ENCODE measurements around the gene STK25.
"Not testable (repeated sequence)": the region's sequence is repeated elsewhere in the genome, so short reads cannot be mapped to it uniquely, and the experiment has no call there.

The STK25 gene

DNA sequence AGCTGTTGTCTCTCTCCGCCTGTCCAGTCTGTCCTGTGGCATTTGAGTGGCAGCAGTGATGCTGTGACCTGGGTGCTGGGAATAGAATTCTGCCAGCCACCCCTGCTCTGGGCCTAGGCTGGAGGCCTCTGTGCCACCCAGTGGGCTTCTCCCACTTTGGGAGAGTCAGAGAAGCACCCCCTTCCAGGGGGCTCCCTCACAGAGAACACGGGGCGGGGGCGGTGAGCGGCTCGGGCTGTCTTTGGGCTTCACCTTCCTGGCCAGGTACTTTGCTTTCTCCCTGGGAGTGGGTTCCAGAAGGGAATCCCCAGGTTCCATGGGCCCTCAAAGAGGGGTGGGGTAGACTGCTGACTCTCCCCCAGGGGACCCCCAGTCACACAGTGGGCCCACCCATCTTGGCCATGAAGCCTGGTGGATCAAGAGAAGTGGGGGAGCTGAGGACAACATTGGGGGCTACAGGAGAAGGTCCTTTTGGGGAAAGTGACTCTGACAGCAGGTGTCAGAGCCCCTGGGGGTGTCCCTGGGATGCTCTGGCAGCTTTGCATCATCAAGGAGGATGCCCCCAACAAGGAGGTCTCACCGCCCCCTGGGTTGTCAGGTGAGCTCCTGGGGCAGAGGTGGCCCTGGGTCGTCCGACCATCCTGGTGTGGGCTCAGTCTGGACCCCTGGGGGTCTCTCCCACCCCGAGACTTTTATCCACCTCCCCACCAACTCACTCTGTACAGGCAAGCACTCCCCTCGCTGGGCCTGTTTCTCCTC lies 31.4 kb upstream of the STK25 start:
- DNase-seq: no peak

DNA sequence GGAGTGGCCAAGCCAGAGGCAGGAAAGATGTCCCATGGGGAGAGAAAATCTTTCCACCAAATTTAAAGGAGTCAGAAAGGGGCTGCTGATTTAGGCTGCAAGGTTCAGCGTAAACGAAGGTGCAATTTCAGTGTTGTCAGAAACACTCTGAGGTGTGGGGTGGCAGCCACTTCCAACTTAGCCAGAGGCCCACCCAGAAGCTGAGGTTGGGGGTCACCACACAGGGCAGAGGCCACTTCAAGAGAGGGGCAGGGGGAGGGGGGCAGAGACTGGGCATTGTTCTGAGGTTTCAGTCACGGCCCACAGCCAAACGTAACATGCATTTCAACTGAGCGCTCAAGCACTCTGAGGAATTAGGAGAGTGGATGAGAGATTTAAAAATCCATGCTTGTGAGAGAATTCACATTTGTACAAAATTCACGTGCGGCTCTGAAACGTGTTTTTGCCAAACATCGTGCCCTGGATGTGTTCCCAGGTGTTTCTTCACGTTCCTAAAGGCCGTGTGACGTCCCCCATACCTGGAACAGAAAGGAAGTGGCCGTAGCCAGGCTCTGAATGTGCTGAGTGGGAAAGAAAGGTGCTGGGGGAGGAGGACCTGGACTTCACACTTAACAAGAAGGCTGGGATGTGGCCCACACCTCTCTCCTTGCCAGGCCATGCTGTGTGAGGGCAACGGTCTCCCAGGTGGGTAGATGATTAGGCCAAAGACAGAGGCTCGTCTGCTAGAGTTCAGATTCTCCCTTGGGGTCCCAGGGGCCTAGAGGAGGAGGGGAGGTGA lies 30.6 kb upstream of the STK25 start:
- no peak for DNase-seq

DNA sequence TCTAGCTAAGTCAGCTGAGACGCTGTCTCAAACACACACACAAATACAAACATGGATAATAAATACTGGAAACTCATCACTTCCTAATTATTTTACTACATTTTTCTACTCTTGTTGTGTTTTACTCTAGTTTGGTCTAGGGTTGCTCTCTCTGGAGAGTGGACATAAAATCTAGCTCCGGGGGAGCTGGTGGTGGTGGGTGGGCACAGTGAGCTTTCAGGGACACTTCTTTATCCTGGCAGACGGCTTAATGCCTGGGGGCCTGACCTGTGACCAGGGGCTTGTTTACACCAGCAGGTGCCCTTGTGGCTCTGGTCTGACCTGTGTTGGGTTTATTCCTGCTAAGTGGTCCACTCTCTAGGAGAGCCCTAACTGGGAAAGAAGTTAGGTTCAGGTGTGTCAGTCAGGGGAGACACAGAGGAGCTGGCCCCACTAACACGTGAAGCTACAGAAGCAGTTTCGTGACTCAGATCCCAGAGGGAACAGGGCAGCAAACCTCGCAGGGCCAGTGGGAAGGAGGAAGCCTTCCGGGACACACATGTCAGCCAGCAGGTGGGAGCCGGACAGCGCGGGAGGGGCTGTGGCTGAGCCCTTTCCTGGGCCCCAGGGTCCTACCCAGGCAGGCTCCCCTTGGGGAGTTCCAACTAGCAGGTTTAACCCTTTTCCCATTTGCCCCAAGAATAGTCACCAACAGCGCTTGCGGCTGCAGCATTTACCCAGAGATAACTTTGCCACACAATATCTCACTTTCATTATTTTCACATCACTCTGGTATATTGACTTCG lies 27.7 kb upstream of the STK25 start:
- no peak for DNase-seq

DNA sequence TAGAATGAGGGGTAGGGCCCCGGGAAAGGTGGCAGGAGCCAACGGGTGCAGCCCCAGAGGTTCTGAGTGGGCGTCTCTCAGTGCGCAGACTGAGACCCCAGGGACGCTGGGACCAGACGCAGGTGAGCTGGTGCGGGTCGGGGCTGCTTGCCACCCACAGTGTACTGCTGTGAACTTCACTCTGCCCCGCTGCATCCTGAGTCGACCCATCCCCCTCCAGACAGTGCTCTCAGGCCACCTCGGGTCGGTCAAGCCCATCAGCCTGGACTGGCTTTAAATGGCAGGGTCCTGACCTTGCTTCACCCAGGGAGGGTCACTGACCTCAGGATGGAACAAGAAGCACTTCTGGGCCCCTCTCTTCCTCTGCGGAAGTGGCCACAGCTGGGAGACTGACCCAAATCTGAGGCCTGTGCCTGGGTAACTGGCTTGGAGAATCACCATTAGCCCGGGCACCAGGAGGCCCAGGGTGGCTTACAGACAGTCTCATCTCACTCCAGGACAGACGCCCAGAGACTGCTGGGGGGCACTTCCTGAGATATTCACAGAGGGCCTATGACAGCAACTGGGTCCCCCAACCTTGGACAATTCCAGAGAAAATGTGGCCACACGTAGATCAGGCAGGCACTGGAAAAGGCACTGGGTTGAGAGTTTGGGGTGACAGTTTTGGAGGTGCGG lies 26.5 kb upstream of the STK25 start:
- no peak for DNase-seq

DNA sequence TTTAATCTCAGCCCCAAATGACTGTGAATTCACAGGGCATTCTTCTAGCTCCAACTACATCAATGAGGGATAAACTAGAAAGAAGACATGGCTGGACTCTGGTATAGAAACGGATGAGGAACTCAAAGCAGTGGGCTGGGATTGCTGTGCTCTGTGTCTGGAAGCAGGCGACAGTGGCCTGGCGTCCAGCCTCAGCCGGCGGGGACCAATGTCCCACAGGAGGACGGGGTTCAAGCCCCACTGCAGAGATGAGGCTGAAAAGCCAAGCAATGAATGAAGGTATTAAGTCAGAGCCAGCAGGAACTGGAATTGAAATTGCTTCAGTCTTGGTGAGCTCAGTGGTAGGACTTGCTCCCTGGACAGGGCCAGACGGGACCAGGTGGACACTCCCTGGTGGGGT lies 25.9 kb upstream of the STK25 start:
- DNase-seq: no peak

DNA sequence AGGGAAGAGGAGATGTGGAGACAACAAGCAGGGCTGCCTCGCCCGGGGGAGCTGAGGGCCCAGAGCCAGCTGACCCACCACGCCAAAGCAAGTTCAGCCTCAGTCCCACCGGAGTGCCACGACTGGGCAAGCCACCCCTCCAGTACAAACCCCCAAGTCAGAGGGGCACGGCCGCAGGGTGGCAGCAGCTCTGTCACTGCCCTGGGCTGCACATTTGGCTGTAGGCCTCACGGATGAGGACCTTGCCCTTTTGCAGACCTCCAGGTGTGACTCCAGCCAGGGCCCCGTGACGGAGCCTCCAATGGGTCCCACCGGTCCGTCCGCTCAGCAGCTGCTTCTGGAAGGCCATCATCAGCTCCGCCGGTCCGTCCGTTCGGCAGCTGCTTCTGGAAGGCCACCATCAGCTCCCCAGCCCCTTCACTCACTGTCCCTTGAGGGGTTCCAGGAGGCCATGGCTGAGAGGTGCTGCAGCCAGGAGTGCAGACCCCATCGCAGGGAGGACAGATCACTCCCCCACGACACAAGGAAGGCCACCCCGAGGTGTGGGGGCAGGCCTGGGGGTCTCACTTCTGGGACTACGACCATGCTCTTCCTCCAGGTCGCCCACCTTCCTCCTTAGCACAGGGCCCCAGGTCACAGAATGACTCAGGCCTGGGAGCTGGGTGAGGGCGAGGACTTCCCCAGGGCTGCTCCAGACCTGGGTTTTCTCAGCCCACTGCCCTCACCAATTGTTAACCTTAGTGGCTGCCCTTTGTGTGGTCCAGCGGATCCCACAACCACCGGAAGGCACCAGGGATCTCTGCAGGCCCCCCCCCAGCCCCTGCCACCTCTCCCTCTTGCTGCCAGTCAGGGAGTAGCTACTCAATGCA lies 24.6 kb upstream of the STK25 start:
- DNase-seq: no peak

DNA sequence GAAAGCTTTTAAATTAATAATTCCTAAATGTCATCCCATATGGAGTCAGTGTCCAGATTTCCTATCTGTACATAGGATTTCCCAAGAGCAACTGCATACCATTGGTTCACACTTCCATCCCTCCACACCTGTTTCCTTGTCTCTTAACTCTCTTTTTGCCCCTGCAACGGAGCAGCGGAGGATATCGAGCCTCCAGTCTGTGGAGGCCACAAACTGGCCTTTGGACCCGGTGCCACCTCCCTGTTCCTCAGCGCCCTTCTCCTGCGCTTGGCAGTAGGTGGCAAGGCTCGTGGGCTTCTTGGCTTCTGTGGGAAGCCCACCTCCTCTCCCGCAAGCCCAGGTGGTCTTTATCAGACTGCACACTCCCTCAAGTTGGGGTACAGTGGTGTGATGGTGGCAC lies 23.8 kb upstream of the STK25 start:
- DNase-seq: no peak

DNA sequence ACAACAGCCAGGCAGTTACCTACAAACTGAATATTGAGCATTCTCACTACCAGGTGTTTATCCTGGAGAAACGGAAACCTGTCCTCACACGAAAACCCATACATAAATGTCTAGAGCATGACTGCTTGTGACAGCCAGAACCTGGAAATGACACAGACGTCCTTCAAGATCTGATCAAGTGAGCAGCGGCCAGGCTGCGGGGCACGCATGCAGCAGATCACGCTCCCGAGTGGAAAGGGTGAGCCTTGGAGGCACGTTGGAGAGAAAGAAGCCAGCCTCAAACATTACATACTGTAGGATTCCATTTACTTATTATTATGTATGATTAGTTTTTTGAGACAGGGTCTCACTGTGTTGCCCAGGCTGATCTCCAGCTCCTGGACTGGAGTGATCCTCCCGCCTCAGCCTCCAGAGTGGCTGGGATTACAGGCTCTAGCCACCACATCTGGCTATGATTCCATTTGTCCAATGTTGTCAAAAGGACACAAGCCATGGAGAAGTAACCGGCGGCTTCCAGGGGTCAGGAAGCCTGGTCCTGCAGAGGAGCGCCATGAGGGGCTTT lies 22.9 kb upstream of the STK25 start:
- DNase-seq: no peak

DNA sequence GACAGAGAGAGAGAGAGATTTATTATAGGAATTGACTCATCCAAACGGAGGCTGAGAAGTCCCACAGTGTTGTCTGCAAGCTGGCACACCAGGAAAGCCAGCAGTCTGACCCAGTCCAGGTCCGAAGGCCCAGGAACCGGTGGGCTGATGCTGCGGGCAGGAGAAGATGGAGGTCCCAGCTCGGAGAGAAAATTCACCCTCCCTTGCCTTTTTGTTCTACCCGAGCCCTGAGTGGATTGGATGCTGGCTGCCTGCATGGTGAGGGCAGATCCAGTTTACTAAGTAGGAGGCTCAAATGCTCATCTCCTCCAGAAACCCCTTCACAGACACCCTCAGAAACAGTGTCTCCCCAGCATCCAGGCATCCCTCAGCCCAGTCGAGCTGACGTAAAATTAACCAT lies 22.2 kb upstream of the STK25 start:
- no peak for DNase-seq

DNA sequence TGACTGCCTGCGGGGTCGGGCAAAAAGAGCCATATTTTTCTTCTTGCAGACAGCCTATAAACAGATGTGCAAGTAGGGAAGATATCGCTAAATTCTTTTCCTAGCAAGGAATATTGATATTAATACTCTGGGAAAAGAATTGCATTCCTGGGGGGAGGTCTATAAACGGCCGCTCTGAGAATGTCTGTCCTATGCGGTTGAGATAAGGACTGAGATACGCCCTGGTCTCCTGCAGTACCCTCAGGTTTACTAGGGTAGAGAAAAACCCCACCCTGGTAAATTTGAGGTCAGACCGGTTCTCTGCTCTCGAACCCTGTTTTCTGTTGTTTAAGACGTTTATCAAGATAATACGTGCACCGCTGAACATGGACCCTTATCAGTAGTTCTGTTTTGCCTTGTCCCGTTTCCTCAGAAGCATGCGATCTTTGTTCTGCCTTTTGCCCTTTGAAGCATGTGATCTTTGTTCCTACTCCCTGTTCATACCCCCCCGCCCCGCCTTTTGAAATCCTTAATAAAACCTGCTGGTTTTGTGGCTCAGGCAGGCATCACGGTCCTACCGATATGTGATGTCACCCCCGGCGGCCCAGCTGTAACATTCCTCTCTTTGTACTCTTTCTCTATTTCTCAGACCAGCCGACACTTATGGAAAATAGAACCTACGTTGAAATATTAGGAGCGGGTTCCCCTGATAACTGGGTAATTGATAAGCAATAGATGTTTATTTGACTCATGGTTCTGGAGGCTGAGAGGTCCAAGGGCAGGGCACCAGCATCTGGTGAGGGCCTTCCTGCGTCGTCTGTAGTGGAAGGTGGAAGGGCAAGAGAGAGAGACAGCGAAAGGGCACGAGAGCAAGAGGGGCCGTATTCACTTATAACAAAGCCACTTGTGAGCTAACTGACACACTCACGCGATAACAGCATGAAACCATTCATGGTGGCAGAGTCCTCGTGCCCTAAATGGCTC lies 17.7 kb upstream of the STK25 start:
- DNase-seq: not testable (repeated sequence)

DNA sequence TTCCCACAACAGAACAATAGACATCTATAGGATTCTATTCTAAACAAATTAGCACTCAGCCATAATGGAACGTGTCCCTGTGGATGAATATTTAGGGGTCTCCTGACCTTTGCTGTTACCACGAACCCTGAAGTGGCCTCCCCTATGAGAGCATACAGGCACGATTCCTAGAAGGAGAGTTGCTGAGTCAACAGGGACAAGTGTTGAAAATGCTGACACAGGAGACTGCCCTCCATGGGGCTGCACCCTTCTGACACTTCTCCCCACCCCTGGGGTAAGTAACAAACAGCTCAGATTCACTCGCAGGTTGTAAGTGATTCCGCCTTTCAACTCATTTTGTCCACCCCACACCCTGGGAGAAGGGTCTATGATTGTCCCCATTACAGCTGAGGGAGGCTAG lies 14.1 kb upstream of the STK25 start:
- DNase-seq: no peak

DNA sequence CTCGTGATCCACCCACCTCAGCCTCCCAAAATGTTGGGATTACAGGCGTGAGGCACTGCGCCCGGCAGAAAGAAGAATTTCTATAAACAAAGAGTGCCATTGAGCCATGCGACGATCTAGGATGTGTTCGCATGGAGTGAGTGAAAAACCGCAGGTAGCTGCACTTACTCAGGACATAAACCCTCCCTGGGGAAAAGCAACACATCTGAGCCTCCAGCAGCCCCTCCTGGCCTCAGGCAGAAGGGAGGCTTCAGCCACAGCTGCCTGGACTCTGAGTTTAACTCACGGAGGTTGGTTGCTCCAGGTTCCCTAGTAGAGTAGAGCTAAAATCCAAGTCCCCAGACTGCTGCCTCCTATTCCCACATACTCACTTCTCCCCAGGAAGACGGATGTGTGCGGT lies 11.3 kb upstream of the STK25 start:
- peak; percentile 56 to 86 for DNase-seq

DNA sequence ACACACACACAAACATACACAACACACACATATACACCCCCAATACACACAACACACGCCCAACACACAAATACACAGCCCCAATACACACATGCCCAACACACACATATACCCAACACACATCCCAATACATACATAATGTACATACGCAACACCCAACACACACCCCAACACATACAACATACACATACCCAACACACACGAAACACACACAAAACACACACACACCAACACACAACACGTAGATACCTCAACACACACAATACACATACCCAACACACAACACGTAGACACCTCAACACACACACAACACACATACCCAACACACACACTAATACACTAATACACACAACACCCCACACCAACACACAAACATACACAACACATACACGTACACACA lies 8.9 kb upstream of the STK25 start:
- DNase-seq: no peak

DNA sequence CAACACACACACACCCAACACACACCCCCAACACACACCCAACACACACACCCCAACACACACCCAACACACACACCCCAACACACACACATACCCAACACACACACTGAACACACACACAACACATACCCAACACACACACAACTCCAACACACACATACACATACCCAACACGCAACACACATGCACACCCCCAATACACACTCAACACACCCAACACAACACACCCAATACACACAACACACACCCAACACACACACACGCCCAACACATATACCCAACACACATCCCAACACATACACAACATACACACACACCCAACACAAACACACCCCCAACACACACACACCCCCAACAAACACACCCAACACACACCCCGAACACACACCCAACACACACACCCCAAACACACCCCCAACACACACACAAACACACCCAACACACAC lies 8.2 kb upstream of the STK25 start:
- DNase-seq: no peak

DNA sequence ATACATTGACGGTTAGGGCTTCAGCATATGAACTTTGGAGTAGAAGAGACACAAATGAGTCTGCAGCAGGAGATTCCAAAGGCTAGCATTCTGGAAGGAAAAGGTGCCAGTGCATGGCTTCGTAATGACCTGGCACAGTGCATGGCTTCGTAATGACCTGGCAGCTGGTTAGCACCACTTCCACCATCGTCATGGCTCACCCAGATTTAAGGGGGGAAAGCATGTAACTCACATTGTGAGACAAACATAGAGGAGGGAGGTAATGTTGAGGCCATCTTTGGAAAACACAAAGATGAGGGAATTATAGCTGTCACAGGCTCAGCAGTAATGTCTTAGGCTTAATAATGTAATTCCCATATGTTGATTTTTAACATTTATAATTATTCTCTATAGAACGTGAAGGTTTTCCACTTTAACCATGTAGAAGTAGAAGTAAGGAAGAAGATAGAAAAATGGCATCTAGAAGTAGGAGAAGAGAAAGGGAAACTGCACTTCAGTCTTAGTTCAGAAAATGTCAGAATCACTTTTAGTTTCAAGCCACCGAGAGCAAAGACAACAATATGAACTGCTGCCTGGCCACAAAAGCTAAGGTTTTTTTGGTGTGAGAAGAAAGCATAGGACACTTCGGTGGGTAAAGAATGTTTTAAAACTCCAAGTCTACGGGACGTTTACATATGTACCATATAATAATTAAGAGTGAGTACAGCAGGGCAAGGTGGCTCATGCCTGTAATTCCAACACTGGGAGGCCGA lies 6.8 kb upstream of the STK25 start:
- DNase-seq: no peak

DNA sequence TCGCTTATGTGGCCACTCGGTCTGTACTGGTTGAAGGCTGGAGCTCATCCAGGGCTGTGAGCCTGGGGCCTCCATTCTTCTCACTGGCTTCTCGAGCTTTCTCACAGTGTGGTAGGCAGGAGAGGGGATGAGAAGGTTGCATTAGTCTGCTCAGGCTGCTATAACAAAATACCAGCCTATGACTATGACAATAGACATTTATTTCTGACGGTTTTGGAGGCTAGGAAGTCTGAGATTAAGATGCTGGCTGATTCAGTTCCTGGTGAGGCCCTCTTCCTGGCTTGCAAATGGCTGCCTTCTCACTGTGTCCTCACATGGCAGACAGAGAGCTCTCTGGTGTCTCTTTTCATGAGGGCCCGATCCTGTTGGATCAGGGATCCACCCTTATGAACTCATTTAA lies 6.2 kb upstream of the STK25 start:
- DNase-seq: no peak

DNA sequence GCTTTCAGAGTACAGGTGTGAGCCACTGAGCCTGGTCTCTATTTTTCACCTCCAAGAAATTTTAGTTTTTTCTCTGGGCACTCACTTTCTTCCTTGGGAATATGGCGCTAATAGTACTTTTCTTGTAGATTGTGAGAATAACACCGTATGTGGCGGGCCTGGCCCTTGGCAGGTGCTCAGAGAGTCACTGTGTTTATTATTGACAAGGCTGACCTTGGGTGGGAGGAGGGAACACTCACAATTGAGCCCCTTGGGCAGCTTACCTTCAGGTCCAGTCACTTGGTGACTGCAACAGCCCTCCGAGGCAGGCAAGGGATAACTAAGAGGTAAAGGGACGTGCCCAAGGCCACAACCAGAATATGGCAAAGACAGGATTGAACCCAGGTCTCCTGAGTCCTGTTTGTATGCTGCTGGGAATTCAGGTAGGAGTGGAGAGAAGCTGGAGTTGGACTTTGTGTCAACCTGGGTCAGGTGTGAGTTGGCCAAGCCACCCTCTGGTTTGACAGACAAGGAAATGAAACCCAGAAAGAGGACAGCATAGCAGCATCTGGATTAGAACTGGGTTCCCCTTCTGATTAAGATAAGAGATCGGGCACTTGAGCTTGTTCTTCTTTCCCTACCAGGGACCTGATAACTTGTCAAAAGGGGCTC lies 2.8 kb upstream of the STK25 start:
- DNase-seq: no peak

DNA sequence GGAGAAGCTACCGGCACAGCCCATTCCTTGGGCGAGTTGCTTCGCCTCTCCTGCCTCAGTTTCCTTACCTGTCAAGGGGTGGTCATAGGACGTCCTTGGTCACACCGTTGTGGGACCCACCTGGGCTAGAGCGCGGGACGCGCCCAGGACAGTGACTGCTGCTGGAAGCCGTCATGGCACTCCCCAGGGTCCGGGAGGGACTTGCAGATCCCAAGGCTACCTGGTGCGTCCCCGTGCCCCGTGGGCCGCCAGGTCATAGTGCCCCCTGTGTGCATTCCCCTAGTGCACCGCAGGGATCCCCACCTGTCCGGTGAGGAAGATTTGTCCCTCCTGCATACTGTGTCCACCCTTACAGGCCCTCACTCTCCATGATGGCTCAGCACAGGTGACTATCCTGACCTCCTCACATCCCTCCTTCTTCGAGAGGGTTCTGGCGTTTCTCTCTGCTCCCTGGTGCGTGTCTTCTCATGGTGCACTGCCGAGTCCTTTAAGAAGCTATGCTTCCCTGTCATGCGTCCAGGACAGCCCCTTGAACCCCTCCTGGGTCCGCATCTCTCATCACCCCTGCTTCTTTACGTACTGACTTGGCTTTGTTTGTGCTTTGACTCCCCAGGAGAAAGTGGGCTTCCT lies 886 bp upstream of the STK25 start:
- peak in 1 of 2 experiments; percentile 33 for DNase-seq

Data from NCI-H526 (cell line).